ENCODE data around the gene GPX5.

GPX5 gene

GRCh38 chr6:28553986-28554881, 28.6 kb downstream of the GPX5 start:
- H3K27me3 ChIP-seq (ENCODE audit: insufficient read depth, low read length, poor library complexity) = no peaks in the 10 kb centered on the region
- no peak overlapping the region for H2BK15ac ChIP-seq (replicated peaks; ENCODE audit: low read depth)
- no peaks in the 10 kb centered on the region for H3K4me1 ChIP-seq (ENCODE audit: control insufficient read depth, low read depth, low read length)
- H4K5ac ChIP-seq (ENCODE audit: low read length) = no peak overlapping the region
- H2BK5ac ChIP-seq (ENCODE audit: low read length) = no peak overlapping the region
- WGBS (ENCODE audit: extremely low coverage, insufficient coverage, low lambda C conversion rate) = no CpG with 5 or more reads among the region's 25 CpGs
- H3K79me1 ChIP-seq (ENCODE audit: low read length) = no peaks in the 10 kb centered on the region
- H3K27ac ChIP-seq (ENCODE audit: low read depth, low read length) = no peak overlapping the region
- H3K23ac ChIP-seq (ENCODE audit: low read length) = no peak overlapping the region
- no peak overlapping the region for H3K18ac ChIP-seq (ENCODE audit: low read length)
- no peak overlapping the region for H3K56ac ChIP-seq (ENCODE audit: low read length)
- no peak overlapping the region for H2AK5ac ChIP-seq (ENCODE audit: low read length)
- peak; percentile 43 for DNase-seq
- H3K4ac ChIP-seq (ENCODE audit: low read depth, low read length) = no peak overlapping the region
- H3K4me3 ChIP-seq (ENCODE audit: low read length) = no peak overlapping the region
- no peak overlapping the region for H4K8ac ChIP-seq (ENCODE audit: low read depth, low read length)
- no peaks in the 10 kb centered on the region for H3K79me2 ChIP-seq (ENCODE audit: control insufficient read depth, insufficient read depth, low read length)
- H3K4me2 ChIP-seq (ENCODE audit: low read length) = no peak overlapping the region
- no peak overlapping the region for H2BK120ac ChIP-seq (ENCODE audit: low read depth, low read length)
- no peak overlapping the region for H3K9ac ChIP-seq (ENCODE audit: low read length)
- H3K36me3 ChIP-seq (ENCODE audit: control insufficient read depth, insufficient read depth, low read length) = no peaks in the 10 kb centered on the region

GRCh38 chr6:28555136-28555535, 29.5 kb downstream of the GPX5 start:
- Histone ChIP-seq H2BK120ac (ENCODE audit: low read depth, low read length) (no peak overlapping the region), H3K27ac (ENCODE audit: low read depth, low read length) (no peak overlapping the region), H4K8ac (ENCODE audit: low read depth, low read length) (no peak overlapping the region), H3K4me1 (ENCODE audit: control insufficient read depth, low read depth, low read length) (no peaks in the 10 kb centered on the region), H3K18ac (ENCODE audit: low read length) (no peak overlapping the region), H2BK15ac (replicated peaks; ENCODE audit: low read depth) (no peak overlapping the region), H3K23ac (ENCODE audit: low read length) (no peak overlapping the region), H3K79me1 (ENCODE audit: low read length) (no peaks in the 10 kb centered on the region), H3K79me2 (ENCODE audit: control insufficient read depth, insufficient read depth, low read length) (no peaks in the 10 kb centered on the region), H3K4me2 (ENCODE audit: low read length) (no peak overlapping the region), H3K27me3 (ENCODE audit: insufficient read depth, low read length, poor library complexity) (no peaks in the 10 kb centered on the region), H3K4me3 (ENCODE audit: low read length) (no peak overlapping the region), H3K56ac (ENCODE audit: low read length) (no peak overlapping the region), H2BK5ac (ENCODE audit: low read length) (no peak overlapping the region), H4K5ac (ENCODE audit: low read length) (no peak overlapping the region), H3K4ac (ENCODE audit: low read depth, low read length) (no peak overlapping the region), H3K36me3 (ENCODE audit: control insufficient read depth, insufficient read depth, low read length) (no peaks in the 10 kb centered on the region), H3K9ac (ENCODE audit: low read length) (no peak overlapping the region), H2AK5ac (ENCODE audit: low read length) (no peak overlapping the region)
- WGBS (ENCODE audit: extremely low coverage, insufficient coverage, low lambda C conversion rate) = no CpG with 5 or more reads among the region's 2 CpGs
- DNase-seq = no peak

DNA sequence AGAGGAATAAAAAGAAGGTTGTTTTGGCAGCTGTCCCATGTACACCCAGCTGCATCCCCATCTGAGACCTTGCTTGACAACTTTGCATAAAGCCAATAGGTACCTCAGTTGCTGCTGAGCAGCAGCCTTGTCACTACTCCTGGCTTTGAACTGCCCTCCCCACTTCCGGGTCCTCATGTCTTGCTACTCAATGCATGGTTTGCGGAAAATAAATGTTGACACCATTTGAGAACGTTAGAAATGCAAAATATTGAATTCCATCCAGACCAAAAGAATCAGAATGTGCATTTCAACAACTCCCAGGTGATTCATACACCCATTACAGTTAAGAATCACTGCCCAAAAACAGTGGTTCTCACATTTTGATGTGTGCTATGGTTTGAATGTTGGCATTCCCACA, 32.9 kb downstream of the GPX5 start:
- H3K79me1 ChIP-seq (ENCODE audit: low read length) = no peaks in the 10 kb centered on the region
- H2AK5ac ChIP-seq (ENCODE audit: low read length) = no peak overlapping the region
- no peak for DNase-seq
- H3K4me1 ChIP-seq (ENCODE audit: control insufficient read depth, low read depth, low read length) = no peaks in the 10 kb centered on the region
- H3K9ac ChIP-seq (ENCODE audit: low read length) = no peak overlapping the region
- H2BK120ac ChIP-seq (ENCODE audit: low read depth, low read length) = no peak overlapping the region
- H4K5ac ChIP-seq (ENCODE audit: low read length) = no peak overlapping the region
- no peak overlapping the region for H2BK5ac ChIP-seq (ENCODE audit: low read length)
- no peaks in the 10 kb centered on the region for H3K36me3 ChIP-seq (ENCODE audit: control insufficient read depth, insufficient read depth, low read length)
- H3K56ac ChIP-seq (ENCODE audit: low read length) = no peak overlapping the region
- no CpG with 5 or more reads among the region's 3 CpGs for WGBS (ENCODE audit: extremely low coverage, insufficient coverage, low lambda C conversion rate)
- H3K23ac ChIP-seq (ENCODE audit: low read length) = no peak overlapping the region
- no peak overlapping the region for H3K18ac ChIP-seq (ENCODE audit: low read length)
- H3K27ac ChIP-seq (ENCODE audit: low read depth, low read length) = no peak overlapping the region
- H3K4ac ChIP-seq (ENCODE audit: low read depth, low read length) = no peak overlapping the region
- no peak overlapping the region for H4K8ac ChIP-seq (ENCODE audit: low read depth, low read length)
- no peak overlapping the region for H3K4me2 ChIP-seq (ENCODE audit: low read length)
- no peaks in the 10 kb centered on the region for H3K27me3 ChIP-seq (ENCODE audit: insufficient read depth, low read length, poor library complexity)
- H3K4me3 ChIP-seq (ENCODE audit: low read length) = no peak overlapping the region
- H2BK15ac ChIP-seq (replicated peaks; ENCODE audit: low read depth) = no peak overlapping the region
- H3K79me2 ChIP-seq (ENCODE audit: control insufficient read depth, insufficient read depth, low read length) = no peaks in the 10 kb centered on the region

GRCh38 chr6:28563430-28564095, 37.9 kb downstream of the GPX5 start:
- H3K4me3 ChIP-seq (ENCODE audit: low read length) = no peak overlapping the region
- no peak overlapping the region for H3K27ac ChIP-seq (ENCODE audit: low read depth, low read length)
- H2AK5ac ChIP-seq (ENCODE audit: low read length) = no peak overlapping the region
- H3K79me1 ChIP-seq (ENCODE audit: low read length) = no peaks in the 10 kb centered on the region
- no peak overlapping the region for H4K5ac ChIP-seq (ENCODE audit: low read length)
- no peaks in the 10 kb centered on the region for H3K36me3 ChIP-seq (ENCODE audit: control insufficient read depth, insufficient read depth, low read length)
- no peak overlapping the region for H3K23ac ChIP-seq (ENCODE audit: low read length)
- no peak overlapping the region for H2BK15ac ChIP-seq (replicated peaks; ENCODE audit: low read depth)
- H3K27me3 ChIP-seq (ENCODE audit: insufficient read depth, low read length, poor library complexity) = no peaks in the 10 kb centered on the region
- H3K4ac ChIP-seq (ENCODE audit: low read depth, low read length) = no peak overlapping the region
- H3K4me1 ChIP-seq (ENCODE audit: control insufficient read depth, low read depth, low read length) = no peaks in the 10 kb centered on the region
- no peak overlapping the region for H2BK120ac ChIP-seq (ENCODE audit: low read depth, low read length)
- DNase-seq = no peak
- no peak overlapping the region for H3K18ac ChIP-seq (ENCODE audit: low read length)
- no peak overlapping the region for H3K9ac ChIP-seq (ENCODE audit: low read length)
- H3K4me2 ChIP-seq (ENCODE audit: low read length) = no peak overlapping the region
- WGBS (ENCODE audit: extremely low coverage, insufficient coverage, low lambda C conversion rate) = no CpG with 5 or more reads among the region's 3 CpGs
- no peak overlapping the region for H3K56ac ChIP-seq (ENCODE audit: low read length)
- H2BK5ac ChIP-seq (ENCODE audit: low read length) = no peak overlapping the region
- H3K79me2 ChIP-seq (ENCODE audit: control insufficient read depth, insufficient read depth, low read length) = no peaks in the 10 kb centered on the region
- no peak overlapping the region for H4K8ac ChIP-seq (ENCODE audit: low read depth, low read length)

- H2AK5ac ChIP-seq (ENCODE audit: low read length) = no peak overlapping the region
- H3K9ac ChIP-seq (ENCODE audit: low read length) = no peak overlapping the region
- no peaks in the 10 kb centered on the region for H3K4me1 ChIP-seq (ENCODE audit: control insufficient read depth, low read depth, low read length)
- H3K56ac ChIP-seq (ENCODE audit: low read length) = no peak overlapping the region
- H4K8ac ChIP-seq (ENCODE audit: low read depth, low read length) = no peak overlapping the region
- H3K79me2 ChIP-seq (ENCODE audit: control insufficient read depth, insufficient read depth, low read length) = no peaks in the 10 kb centered on the region
- H2BK120ac ChIP-seq (ENCODE audit: low read depth, low read length) = no peak overlapping the region
- H3K36me3 ChIP-seq (ENCODE audit: control insufficient read depth, insufficient read depth, low read length) = no peaks in the 10 kb centered on the region
- H2BK15ac ChIP-seq (replicated peaks; ENCODE audit: low read depth) = no peak overlapping the region
- no peak for DNase-seq
- no peak overlapping the region for H3K27ac ChIP-seq (ENCODE audit: low read depth, low read length)
- H3K4me3 ChIP-seq (ENCODE audit: low read length) = no peak overlapping the region
- no peak overlapping the region for H4K5ac ChIP-seq (ENCODE audit: low read length)
- no peaks in the 10 kb centered on the region for H3K27me3 ChIP-seq (ENCODE audit: insufficient read depth, low read length, poor library complexity)
- H3K4ac ChIP-seq (ENCODE audit: low read depth, low read length) = no peak overlapping the region
- H3K4me2 ChIP-seq (ENCODE audit: low read length) = no peak overlapping the region
- no peak overlapping the region for H2BK5ac ChIP-seq (ENCODE audit: low read length)
- H3K23ac ChIP-seq (ENCODE audit: low read length) = no peak overlapping the region
- no CpG with 5 or more reads among the region's 7 CpGs for WGBS (ENCODE audit: extremely low coverage, insufficient coverage, low lambda C conversion rate)
- H3K79me1 ChIP-seq (ENCODE audit: low read length) = no peaks in the 10 kb centered on the region
- H3K18ac ChIP-seq (ENCODE audit: low read length) = no peak overlapping the region
Observed at GRCh38 chr6:28565823-28566526, 40.3 kb downstream of the GPX5 start.

Measured in mesendoderm (in vitro differentiated cells).